Panc1 (cell line): ENCODE data around the gene TSC22D3. TPM values are rescaled to one million over a fixed set of nuclear protein-coding genes. Genes with fewer than 3 reads are reported as not detected.

Experiments used
- ATAC-seq: fragments of 200-7000 bp; cut with Tn5 transposase; 2 replicates; pipeline ENCODE4 v1.9.1; 2020; ENCODE audit warnings: mild to moderate bottlenecking, moderate library complexity
- BruUV-seq: library from RNA; stranded (reverse); fragments of 400-500 nt; replicated peaks from 2 replicates; lab custom pipeline; 2021; lab: Mats Ljungman, UMichigan
- CTCF ChIA-PET: fragments of 300-600 bp; sonication (Branson Sonifier 250); formaldehyde crosslinking; loops from one replicate; lab custom pipeline; 2022; ENCODE audit warnings: antibody characterized with exemption; lab: Charles Lee
- POLR2A ChIA-PET: fragments of 300-600 bp; sonication (Branson Sonifier 250); formaldehyde crosslinking; loops from one replicate; lab custom pipeline; 2022; ENCODE audit warnings: antibody characterized with exemption; lab: Charles Lee
- DNase-seq: peaks from one replicate; pipeline ENCODE4 v3.0.0-alpha.2; 2010; ENCODE audit warnings: low read depth, low spot score
- H3K27ac ChIP-seq: 2 replicates; pipeline ENCODE4 v1.5.1; 2011; ENCODE audit warnings: mild to moderate bottlenecking, low read length, inconsistent platforms
- H3K27me3 ChIP-seq: fragments of 200-500 bp; sonication (Bioruptor generic); 2 replicates; pipeline ENCODE4 v1.6.0; 2014; ENCODE audit warnings: low read length, inconsistent platforms; ENCODE audit not compliant: control insufficient read depth, insufficient read depth
- H3K36me3 ChIP-seq: fragments of 200-500 bp; sonication (Bioruptor generic); 2 replicates; pipeline ENCODE4 v1.5.1; 2014; ENCODE audit warnings: inconsistent platforms, mild to moderate bottlenecking, low read length, moderate library complexity; ENCODE audit not compliant: control insufficient read depth, insufficient read depth
- H3K4me1 ChIP-seq: 2 replicates; pipeline ENCODE4 v1.5.1; 2011; ENCODE audit warnings: inconsistent platforms, mild to moderate bottlenecking, low read length, moderate library complexity; ENCODE audit not compliant: control insufficient read depth, insufficient read depth
- H3K4me3 ChIP-seq, 2 experiments: 2 replicates each; pipeline ENCODE4 v1.5.1; 2011 to 2012; ENCODE audit warnings: low read depth in 2 of 2, low read length in 2 of 2, mild to moderate bottlenecking in 2 of 2, inconsistent platforms in 1 of 2, moderate library complexity in 1 of 2
- H3K9me3 ChIP-seq: fragments of 200-500 bp; sonication (Bioruptor generic); 2 replicates; pipeline ENCODE4 v1.5.1; 2014; ENCODE audit warnings: low read depth, mild to moderate bottlenecking, inconsistent platforms, low read length, moderate library complexity; ENCODE audit not compliant: control insufficient read depth, insufficient read depth
- CTCF ChIP-seq: fragments of 450-650 bp; IDR thresholded peaks from 2 replicates; pipeline ENCODE4 v1.5.1; 2017; ENCODE audit warnings: mild to moderate bottlenecking
- POLR2AphosphoS5 ChIP-seq: IDR thresholded peaks from 2 replicates; pipeline ENCODE4 v1.6.1; 2012; ENCODE audit warnings: mild to moderate bottlenecking, low read depth, low read length, moderate library complexity
- REST ChIP-seq, 2 experiments: IDR thresholded peaks; 2 replicates each; pipeline ENCODE4 v1.6.1; 2011 to 2012; ENCODE audit warnings: low read depth in 2 of 2, control low read depth in 1 of 2, low read length in 1 of 2, mild to moderate bottlenecking in 1 of 2, moderate library complexity in 1 of 2; ENCODE audit not compliant: insufficient read depth in 1 of 2
- SIN3A ChIP-seq: IDR thresholded peaks from 2 replicates; pipeline ENCODE4 v1.6.1; 2012; ENCODE audit warnings: low read depth, mild to moderate bottlenecking, low read length, moderate library complexity, borderline replicate concordance; ENCODE audit not compliant: insufficient read depth
- TCF7L2 ChIP-seq: IDR thresholded peaks from 2 replicates; pipeline ENCODE4 v1.6.1; 2011; ENCODE audit warnings: mild to moderate bottlenecking, low read depth, low read length, inconsistent platforms
- in situ Hi-C: cut with HindIII; loops from 2 replicates; pipeline ENCODE4 v1.10.0; 2016; ENCODE audit warnings: low sequenced_read_pairs, low pct_unique_long_range_greater_than_20kb
- intact Hi-C: fragments of 100-400 bp; cut with micrococcal nuclease; formaldehyde crosslinking; loops from one replicate; pipeline ENCODE4 v1.10.0; 2022; ENCODE audit not compliant: unreplicated experiment
- total RNA-seq: library from RNA; stranded (reverse); gene quantifications from one replicate; pipeline ENCODE4 v1.2.1, GENCODE V29; 2021; ENCODE audit not compliant: unreplicated experiment

Gene TSC22D3
- total RNA-seq, 1 experiment from 2014 or later = 7.2 TPM

GRCh38 chrX:107708762-107709161, 66.8 kb downstream of the TSC22D3 start:
- CTCF ChIA-PET = no interaction called here
- ATAC-seq = no peak
- intact Hi-C loops = no loop called here
- no peaks in the 10 kb centered on the region for H3K9me3 ChIP-seq
- H3K36me3 ChIP-seq = no peaks in the 10 kb centered on the region
- no peak overlapping the region for H3K4me3 ChIP-seq
- no peak for DNase-seq
- in situ Hi-C loops = no loop called here
- no TSS peak for BruUV-seq
- TF ChIP-seq TCF7L2 = no peak
- no peak for TF ChIP-seq SIN3A
- TF ChIP-seq REST (IDR thresholded peaks at IDR 0.05; ENCODE audit: insufficient read depth in 1 of 2, low read depth in 2 of 2, low read length in 1 of 2) = no peak
- TF ChIP-seq POLR2AphosphoS5 = no peak
- TF ChIP-seq CTCF = no peak
- H3K4me1 ChIP-seq = no peaks in the 10 kb centered on the region; the same call in 1 of the 2 replicates
- POLR2A ChIA-PET = no interaction called here
- H3K27ac ChIP-seq = no peak overlapping the region
- no peaks in the 10 kb centered on the region for H3K27me3 ChIP-seq

- Histone ChIP-seq H3K4me1 (no peaks in the 10 kb centered on the region; the same call in 1 of the 2 replicates), H3K27me3 (no peaks in the 10 kb centered on the region), H3K27ac (no peak overlapping the region), H3K4me3 (no peak overlapping the region), H3K9me3 (no peaks in the 10 kb centered on the region), H3K36me3 (no peaks in the 10 kb centered on the region)
- in situ Hi-C loops = no loop called here
- no TSS peak for BruUV-seq
- ChIA-PET CTCF (interaction anchor here (0.6 kb wide), 1 partner anchor 30 kb away, joined by 3 read pairs; no protein-coding TSS in a partner anchor), POLR2A (no interaction called here)
- intact Hi-C loops = no loop called here
- ATAC-seq (no peak), DNase-seq (no peak)
- TF ChIP-seq TCF7L2 (no peak), CTCF (no peak), SIN3A (no peak), POLR2AphosphoS5 (no peak), REST (IDR thresholded peaks at IDR 0.05; ENCODE audit: insufficient read depth in 1 of 2, low read depth in 2 of 2, low read length in 1 of 2) (no peak)
Measured at GRCh38 chrX:107707866-107708265, 67.7 kb downstream of the TSC22D3 start.
